ENCODE results near the gene FAM193B.

DNA sequence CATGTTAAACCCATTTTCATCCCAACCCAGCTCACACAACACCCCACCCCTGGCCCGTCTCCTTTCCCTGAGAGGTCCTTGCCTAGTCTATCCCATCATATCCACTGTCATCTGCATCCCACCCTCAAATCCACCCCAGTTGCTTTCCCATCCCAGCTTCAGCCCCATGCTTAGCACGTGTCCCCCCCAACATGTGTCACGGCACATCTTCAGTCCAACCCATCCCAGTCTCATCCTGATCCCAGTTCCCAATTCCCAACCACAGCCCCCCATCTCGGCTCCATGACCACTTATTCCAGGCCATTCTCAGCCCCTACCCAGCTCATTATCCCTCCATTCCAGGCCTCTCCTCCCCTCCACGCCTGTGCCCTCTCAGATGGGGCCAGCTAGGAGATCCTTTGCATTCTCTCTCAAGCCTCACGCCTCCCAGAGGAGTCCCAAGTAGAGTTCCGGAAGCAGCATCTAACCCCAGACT, 80.3 kb downstream of the FAM193B start:
- TF ChIP-seq CTCF (IDR thresholded peaks at IDR 0.05), result no peak
- TF ChIP-seq POLR2A (IDR thresholded peaks at IDR 0.05), result no peak

Measured in lower leg skin (tissue), 3 donors.